Endodermal cell (in vitro differentiated cells): ENCODE results near the gene CA11. TPM values are rescaled to one million over a fixed set of nuclear protein-coding genes. Genes with fewer than 3 reads are reported as not detected.

Source experiments
- DNase-seq: peaks from one replicate; pipeline ENCODE4 v3.0.0-alpha.2; 2017
- H3K27ac ChIP-seq: 2 replicates; pipeline ENCODE4 v1.5.1; 2013; ENCODE audit warnings: mild to moderate bottlenecking, low read depth, low read length, moderate library complexity
- H3K27me3 ChIP-seq: 2 replicates; pipeline ENCODE4 v1.6.1; 2013; ENCODE audit warnings: mild to moderate bottlenecking, low read length, moderate library complexity; ENCODE audit not compliant: insufficient read depth, control insufficient read depth, poor library complexity, severe bottlenecking
- H3K36me3 ChIP-seq: 2 replicates; pipeline ENCODE4 v1.7.0; 2013; ENCODE audit warnings: mild to moderate bottlenecking, low read length, moderate library complexity; ENCODE audit not compliant: control insufficient read depth, insufficient read depth
- H3K4me1 ChIP-seq: one replicate; pipeline ENCODE4 v1.7.0; 2013; ENCODE audit warnings: low read length; ENCODE audit not compliant: control insufficient read depth, insufficient read depth
- H3K4me3 ChIP-seq: 2 replicates; pipeline ENCODE4 v1.5.1; 2013; ENCODE audit warnings: mild to moderate bottlenecking, low read length, moderate library complexity
- H3K9ac ChIP-seq: 2 replicates; pipeline ENCODE4 v1.6.1; 2013; ENCODE audit warnings: mild to moderate bottlenecking, low read length, moderate library complexity; ENCODE audit not compliant: poor library complexity, severe bottlenecking; ENCODE audit errors: extremely low read depth
- H3K9me3 ChIP-seq: 2 replicates; pipeline ENCODE4 v1.6.1; 2013; ENCODE audit warnings: mild to moderate bottlenecking, low read length, moderate library complexity; ENCODE audit not compliant: control insufficient read depth
- H3K27ac Mint-ChIP-seq: 2 replicates; pipeline ENCODE4 v1.8.0; 2020; ENCODE audit warnings: mixed read lengths
- H3K27me3 Mint-ChIP-seq: 2 replicates; pipeline ENCODE4 v1.8.0; 2021; ENCODE audit warnings: mild to moderate bottlenecking, mixed read lengths; ENCODE audit not compliant: insufficient read depth
- H3K36me3 Mint-ChIP-seq: 2 replicates; pipeline ENCODE4 v1.8.0; 2020; ENCODE audit warnings: low read depth, mixed read lengths
- H3K4me1 Mint-ChIP-seq: 2 replicates; pipeline ENCODE4 v1.8.0; 2020; ENCODE audit warnings: mixed read lengths
- H3K4me3 Mint-ChIP-seq: 2 replicates; pipeline ENCODE4 v1.8.0; 2020; ENCODE audit warnings: mild to moderate bottlenecking, moderate library complexity, mixed read lengths
- H3K9me3 Mint-ChIP-seq: 2 replicates; pipeline ENCODE4 v1.8.0; 2020; ENCODE audit warnings: mild to moderate bottlenecking, mixed read lengths
- WGBS, 2 experiments: methylation state at CpG; one replicate each; pipeline versions ENCODE4 v1.1.5 to v1.1.7; 2013; ENCODE audit warnings: missing lambda C conversion rate in 2 of 2, mixed read lengths in 1 of 2; ENCODE audit not compliant: insufficient coverage in 1 of 2, insufficient read length in 1 of 2; 5-methylcytosine and 5-hydroxymethylcytosine counted together
- total RNA-seq, 2 donors: library from RNA; stranded (reverse); fragmentation: NEBNext Ultra II Directional in 1 of 2; extraction: Animal tissue kit (Norgen Biotek cat#: 25700) in 1 of 2; gene quantifications; 2 replicates in 1 of 2; 3 replicates in 1 of 2; pipeline ENCODE4 v1.2.1, GENCODE V29; 2021
- TF ChIP-seq, protein P1 (sequence below): fragments of 200-600 bp; sonication (generic); conservative IDR thresholded peaks from 2 replicates; pipeline ENCODE4 v1.5.0; 2021; ENCODE audit warnings: antibody characterized with exemption, mild to moderate bottlenecking

The CA11 gene
- total RNA-seq, 2 donors from 2014 or later, result 75.0 to 82.6 TPM

GRCh38 chr19:48665786-48666185, 19.8 kb upstream of the CA11 start:
- TF ChIP-seq, protein P1, sequence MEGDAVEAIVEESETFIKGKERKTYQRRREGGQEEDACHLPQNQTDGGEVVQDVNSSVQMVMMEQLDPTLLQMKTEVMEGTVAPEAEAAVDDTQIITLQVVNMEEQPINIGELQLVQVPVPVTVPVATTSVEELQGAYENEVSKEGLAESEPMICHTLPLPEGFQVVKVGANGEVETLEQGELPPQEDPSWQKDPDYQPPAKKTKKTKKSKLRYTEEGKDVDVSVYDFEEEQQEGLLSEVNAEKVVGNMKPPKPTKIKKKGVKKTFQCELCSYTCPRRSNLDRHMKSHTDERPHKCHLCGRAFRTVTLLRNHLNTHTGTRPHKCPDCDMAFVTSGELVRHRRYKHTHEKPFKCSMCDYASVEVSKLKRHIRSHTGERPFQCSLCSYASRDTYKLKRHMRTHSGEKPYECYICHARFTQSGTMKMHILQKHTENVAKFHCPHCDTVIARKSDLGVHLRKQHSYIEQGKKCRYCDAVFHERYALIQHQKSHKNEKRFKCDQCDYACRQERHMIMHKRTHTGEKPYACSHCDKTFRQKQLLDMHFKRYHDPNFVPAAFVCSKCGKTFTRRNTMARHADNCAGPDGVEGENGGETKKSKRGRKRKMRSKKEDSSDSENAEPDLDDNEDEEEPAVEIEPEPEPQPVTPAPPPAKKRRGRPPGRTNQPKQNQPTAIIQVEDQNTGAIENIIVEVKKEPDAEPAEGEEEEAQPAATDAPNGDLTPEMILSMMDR, result no peak
- 96 to 100% methylated on average over 6 of the region's 6 CpGs for WGBS, 2 experiments

DNA sequence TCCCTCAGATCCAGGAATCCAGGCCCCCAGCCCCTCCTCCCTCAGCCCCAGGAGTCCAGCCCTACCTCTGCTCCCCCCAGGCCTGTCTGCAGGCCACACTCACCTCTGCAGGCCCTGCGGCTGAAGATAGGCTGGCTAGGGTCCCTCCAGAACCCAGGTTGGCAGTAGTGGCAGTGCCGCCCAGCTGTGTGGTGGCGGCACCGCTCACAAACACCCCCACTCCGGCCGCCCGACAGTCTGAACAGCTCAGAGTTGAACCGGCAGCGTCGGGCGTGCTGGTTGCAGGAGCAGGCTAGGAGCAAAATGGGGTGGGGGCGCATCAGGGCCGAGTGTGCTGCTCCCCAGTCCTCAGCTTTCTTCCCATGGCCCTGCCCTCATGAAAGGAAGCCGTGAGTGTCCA, 18.5 kb upstream of the CA11 start:
- H3K9me3 Mint-ChIP-seq, result peaks cover 6% of the 10 kb centered on the region
- H3K36me3 Mint-ChIP-seq, result no peaks in the 10 kb centered on the region
- TF ChIP-seq, protein P1, result no peak
- Histone ChIP-seq H3K4me3 (no peak overlapping the region), H3K4me1 (no peaks in the 10 kb centered on the region), H3K9me3 (no peaks in the 10 kb centered on the region), H3K27me3 (no peaks in the 10 kb centered on the region), H3K36me3 (no peaks in the 10 kb centered on the region), H3K9ac (no peak overlapping the region), H3K27ac (no peak overlapping the region)
- H3K27me3 Mint-ChIP-seq, result peaks cover 7% of the 10 kb centered on the region
- 86 to 87% methylated on average over 13 to 14 of the region's 14 CpGs for WGBS, 2 experiments
- H3K4me1 Mint-ChIP-seq, result no peaks in the 10 kb centered on the region
- DNase-seq, result no peak
- no peak overlapping the region for H3K27ac Mint-ChIP-seq
- H3K4me3 Mint-ChIP-seq, result no peak overlapping the region

More at GRCh38 chr19:48665786-48666185, 19.8 kb upstream of the CA11 start:
- peaks cover 4% of the 10 kb centered on the region for H3K9me3 Mint-ChIP-seq
- Histone ChIP-seq H3K4me3 (no peak overlapping the region), H3K4me1 (no peaks in the 10 kb centered on the region), H3K9me3 (no peaks in the 10 kb centered on the region), H3K27me3 (no peaks in the 10 kb centered on the region), H3K27ac (no peak overlapping the region), H3K36me3 (no peaks in the 10 kb centered on the region), H3K9ac (no peak overlapping the region)
- no peak for DNase-seq
- no peaks in the 10 kb centered on the region for H3K36me3 Mint-ChIP-seq
- no peak overlapping the region for H3K4me3 Mint-ChIP-seq
- no peak overlapping the region for H3K27ac Mint-ChIP-seq
- H3K27me3 Mint-ChIP-seq, result peaks cover 7% of the 10 kb centered on the region
- no peaks in the 10 kb centered on the region for H3K4me1 Mint-ChIP-seq

DNA sequence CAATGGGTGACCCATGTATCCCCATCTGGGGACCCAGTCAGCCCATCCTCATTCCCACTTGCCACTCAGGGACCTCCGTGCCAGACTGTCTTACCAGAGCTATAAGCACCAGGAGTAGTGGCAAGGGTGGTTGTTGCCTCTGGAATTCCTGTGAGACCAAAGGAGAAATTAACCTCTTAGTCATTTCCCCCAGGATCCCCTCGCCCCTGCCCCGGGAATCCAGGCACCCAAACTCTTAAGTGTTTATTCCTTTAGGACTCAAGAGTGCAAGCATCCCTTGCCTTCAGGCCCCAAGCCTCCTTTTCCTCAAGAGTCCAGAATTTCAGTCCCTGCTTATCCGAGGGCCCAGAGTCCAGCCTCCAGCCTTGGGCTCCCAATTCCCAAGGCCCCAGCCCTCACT, 17.7 kb upstream of the CA11 start:
- Histone ChIP-seq H3K27me3 (no peaks in the 10 kb centered on the region), H3K9ac (no peak overlapping the region), H3K36me3 (no peaks in the 10 kb centered on the region), H3K9me3 (no peaks in the 10 kb centered on the region), H3K4me1 (no peaks in the 10 kb centered on the region), H3K4me3 (no peak overlapping the region), H3K27ac (no peak overlapping the region)
- no peaks in the 10 kb centered on the region for H3K36me3 Mint-ChIP-seq
- DNase-seq, result no peak
- H3K27me3 Mint-ChIP-seq, result peaks cover 7% of the 10 kb centered on the region
- no peak overlapping the region for H3K27ac Mint-ChIP-seq
- peaks cover 6% of the 10 kb centered on the region for H3K9me3 Mint-ChIP-seq
- no peak overlapping the region for H3K4me3 Mint-ChIP-seq
- TF ChIP-seq, protein P1, result no peak
- no peaks in the 10 kb centered on the region for H3K4me1 Mint-ChIP-seq
- 84 to 95% methylated on average over 3 to 4 of the region's 4 CpGs for WGBS, 2 experiments
